Right lobe of liver (tissue), 4 donors: ENCODE results near the gene CTSS.

ENCODE experiments used
- POLR2A ChIP-seq: fragments of 450-650 bp; IDR thresholded peaks from one replicate; pipeline ENCODE4 v1.6.1; 2017; ENCODE audit warnings: antibody characterized with exemption, mild to moderate bottlenecking
- TF ChIP-seq, protein P1 (sequence below), 4 donors: fragments of 200-600 bp in 3 of 4; fragments of 450-650 bp in 1 of 4; IDR thresholded peaks; one replicate each; pipeline versions ENCODE4 v1.5.1 to v1.8.0; 2016 to 2022; ENCODE audit warnings: antibody characterized with exemption in 4 of 4, mild to moderate bottlenecking in 2 of 4
- donor health status: DM: no; HTN: no; CAD: no.
- donor health status: DM: no; HTN: no; CAD: no.
- donor health status: DM: no; HTN: yes; CAD: no.

DNA sequence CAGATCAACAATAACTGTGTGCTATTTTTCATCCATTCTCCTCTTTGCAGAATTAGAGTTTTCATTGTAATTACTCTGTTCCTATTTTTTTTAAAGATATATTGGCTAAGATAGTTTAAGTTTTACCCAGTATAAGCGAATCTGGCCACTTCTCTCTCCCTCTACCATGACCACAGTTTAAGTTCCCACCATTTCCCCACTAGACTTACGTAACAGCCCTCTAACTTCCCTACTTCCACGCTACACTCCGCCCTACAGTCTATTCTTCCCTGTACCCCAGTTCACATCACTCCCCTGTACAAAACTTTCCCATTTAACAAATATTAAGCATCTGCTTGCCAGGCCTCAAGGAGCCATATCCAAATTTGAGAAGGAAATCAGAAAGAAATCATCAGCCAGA, 26.0 kb upstream of the CTSS start:
- TF ChIP-seq, protein P1, sequence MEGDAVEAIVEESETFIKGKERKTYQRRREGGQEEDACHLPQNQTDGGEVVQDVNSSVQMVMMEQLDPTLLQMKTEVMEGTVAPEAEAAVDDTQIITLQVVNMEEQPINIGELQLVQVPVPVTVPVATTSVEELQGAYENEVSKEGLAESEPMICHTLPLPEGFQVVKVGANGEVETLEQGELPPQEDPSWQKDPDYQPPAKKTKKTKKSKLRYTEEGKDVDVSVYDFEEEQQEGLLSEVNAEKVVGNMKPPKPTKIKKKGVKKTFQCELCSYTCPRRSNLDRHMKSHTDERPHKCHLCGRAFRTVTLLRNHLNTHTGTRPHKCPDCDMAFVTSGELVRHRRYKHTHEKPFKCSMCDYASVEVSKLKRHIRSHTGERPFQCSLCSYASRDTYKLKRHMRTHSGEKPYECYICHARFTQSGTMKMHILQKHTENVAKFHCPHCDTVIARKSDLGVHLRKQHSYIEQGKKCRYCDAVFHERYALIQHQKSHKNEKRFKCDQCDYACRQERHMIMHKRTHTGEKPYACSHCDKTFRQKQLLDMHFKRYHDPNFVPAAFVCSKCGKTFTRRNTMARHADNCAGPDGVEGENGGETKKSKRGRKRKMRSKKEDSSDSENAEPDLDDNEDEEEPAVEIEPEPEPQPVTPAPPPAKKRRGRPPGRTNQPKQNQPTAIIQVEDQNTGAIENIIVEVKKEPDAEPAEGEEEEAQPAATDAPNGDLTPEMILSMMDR (IDR thresholded peaks at IDR 0.05) = no peak
- no peak for TF ChIP-seq POLR2A
